GM21390 (cell line): ENCODE results near the gene MCM3AP.
A peak's percentile ranks its signal among the peaks of the same experiment; 100 is the strongest.

Experiments
- ATAC-seq: cut with Tn5 transposase; IDR thresholded peaks from one replicate; pipeline ENCODE4 v1.9.1; 2021; ENCODE audit not compliant: unreplicated experiment

MCM3AP gene

DNA sequence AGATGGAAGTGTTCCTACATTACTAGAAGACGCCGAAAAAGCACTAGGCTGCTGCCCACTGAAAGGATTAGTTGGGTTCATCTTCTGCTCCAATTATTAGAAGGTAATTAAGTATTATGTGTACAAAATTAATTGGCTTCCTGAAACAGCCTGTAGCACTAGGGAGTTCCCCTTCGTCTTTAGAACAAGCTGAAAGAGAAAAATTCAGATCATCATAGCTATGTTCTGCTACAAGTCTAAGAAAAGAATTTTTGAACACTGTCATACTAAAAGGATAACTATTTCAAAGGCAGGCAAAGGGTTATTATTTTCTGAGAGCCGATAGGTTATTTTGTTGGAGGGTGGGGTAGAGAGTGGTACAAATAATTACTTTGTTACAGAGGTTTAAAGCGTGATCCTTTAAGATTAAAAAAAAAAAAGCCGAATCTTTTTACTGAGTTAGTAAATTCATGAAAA is at the start of gene MCM3AP:
MCM3AP (minus strand) TSS at position 406 of the 456 bp plus-strand sequence; CDS start at position 81, 325 bp downstream.
- no peak for ATAC-seq

DNA sequence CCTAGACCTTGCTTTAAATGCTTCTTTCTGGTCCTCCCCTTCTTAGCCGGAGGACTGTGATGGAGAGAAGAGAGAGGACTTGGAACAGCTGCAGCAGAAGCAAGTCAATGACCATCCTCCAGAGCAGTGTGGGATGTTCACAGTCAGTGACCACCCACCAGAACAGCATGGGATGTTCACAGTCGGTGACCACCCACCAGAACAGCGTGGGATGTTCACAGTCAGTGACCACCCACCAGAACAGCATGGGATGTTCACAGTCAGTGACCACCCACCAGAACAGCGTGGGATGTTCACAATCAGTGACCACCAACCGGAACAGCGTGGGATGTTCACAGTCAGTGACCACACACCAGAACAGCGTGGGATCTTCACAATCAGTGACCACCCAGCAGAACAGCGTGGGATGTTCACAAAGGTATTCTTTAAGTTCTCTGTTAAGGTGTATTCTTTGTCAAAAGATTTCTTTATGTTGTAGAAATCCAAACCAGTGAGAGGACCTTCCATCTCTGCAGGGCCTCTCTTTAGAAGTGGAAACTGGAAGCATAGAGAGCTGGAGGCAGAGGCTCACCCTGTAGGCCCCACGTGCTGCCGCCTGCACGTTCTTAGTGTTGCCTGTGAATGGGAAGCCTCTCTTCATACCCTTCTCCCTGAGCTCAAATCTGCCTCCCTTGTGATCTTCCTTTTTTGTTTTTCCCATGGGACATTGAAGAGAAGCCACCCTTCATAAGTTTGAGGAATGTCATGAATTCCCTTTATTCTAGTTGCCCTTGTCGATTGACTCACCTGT is 49.1 kb upstream of the MCM3AP start:
- no peak for ATAC-seq

DNA sequence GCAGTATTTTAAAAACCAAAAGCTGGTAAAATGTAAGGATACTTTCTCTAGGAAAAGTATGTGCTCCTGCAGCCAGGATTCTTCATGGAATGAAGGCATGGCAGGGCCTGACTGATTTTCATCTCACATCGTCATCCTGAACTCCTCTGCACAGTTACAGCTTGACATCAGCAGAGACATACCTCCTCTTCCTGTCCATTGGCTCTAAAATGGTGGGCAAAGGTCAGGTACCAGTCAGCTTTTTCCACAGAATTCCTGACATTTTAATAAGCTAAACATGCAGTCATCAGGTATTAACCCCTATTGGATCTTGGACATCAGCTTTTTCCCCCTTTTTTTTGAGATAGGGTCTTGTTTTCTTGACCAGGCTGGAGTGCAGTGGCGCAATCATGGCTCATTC is 44.4 kb upstream of the MCM3AP start:
- ATAC-seq = no peak

DNA sequence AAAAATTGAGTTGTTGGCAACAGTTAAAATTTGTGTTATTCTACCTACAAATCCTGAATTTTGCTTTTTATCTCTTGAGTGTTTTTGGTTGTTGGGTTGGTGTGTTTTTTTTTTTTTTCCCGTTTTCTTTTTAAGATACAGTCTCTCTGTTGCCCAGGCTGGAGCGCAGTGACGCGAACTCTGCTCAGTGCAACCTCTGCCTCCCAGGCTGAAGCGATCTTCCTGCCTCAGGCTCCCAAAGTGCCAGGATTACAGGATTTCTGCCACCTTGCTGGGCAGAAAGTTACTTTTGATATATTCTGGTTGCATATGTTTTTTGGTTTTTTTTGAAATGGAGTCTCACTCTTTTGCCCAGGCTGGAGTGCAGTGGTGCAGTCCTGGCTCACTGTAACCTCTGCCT is 42.7 kb upstream of the MCM3AP start:
- ATAC-seq = no peak

DNA sequence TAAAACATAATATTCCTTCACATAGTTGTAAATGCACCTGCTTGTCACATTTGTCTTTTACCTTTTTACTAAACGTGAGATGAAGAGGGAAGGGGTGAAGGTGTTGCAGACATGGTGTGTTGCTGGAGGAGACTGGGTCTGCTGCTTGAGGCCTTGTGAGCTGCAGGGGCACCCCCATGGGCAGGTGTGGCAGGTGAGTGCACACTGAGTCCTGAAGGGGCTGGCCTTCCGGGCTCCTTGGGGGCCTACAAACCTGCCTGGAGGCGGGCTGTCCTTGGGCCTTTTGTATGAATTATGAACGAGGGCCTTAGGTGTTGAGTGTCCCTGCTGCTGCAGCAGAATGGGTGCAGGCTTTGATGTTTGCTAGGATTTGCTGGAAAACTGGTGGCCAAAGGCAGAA is 42.3 kb upstream of the MCM3AP start:
- no peak for ATAC-seq

DNA sequence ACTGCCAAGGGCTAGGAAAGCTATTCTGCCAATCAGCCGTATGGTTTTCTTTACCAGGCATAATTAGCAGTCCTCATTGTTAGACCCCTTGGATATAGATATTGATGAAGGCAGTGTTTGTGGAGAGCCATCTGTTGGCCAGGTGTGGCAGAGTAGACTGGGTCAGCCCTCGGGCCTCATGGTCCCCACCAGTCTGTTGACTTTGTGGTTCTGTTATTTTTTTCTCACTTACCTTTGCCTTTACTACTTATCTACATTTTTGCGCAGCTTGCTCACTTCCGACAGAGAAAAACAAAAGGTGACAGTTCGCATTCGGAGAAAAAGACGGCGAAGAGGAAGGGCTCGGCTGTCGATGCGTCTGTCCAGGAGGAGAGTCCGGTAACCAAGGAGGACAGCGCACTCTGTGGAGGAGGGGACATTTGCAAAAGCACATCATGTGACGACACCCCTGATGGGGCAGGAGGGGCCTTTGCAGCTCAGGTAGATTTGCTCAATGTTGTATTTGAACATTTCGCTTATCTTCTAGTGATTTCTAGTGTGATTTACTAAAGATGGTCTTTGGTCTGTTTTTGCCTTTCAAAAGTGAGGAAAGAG is 40.8 kb upstream of the MCM3AP start:
- ATAC-seq = no peak

DNA sequence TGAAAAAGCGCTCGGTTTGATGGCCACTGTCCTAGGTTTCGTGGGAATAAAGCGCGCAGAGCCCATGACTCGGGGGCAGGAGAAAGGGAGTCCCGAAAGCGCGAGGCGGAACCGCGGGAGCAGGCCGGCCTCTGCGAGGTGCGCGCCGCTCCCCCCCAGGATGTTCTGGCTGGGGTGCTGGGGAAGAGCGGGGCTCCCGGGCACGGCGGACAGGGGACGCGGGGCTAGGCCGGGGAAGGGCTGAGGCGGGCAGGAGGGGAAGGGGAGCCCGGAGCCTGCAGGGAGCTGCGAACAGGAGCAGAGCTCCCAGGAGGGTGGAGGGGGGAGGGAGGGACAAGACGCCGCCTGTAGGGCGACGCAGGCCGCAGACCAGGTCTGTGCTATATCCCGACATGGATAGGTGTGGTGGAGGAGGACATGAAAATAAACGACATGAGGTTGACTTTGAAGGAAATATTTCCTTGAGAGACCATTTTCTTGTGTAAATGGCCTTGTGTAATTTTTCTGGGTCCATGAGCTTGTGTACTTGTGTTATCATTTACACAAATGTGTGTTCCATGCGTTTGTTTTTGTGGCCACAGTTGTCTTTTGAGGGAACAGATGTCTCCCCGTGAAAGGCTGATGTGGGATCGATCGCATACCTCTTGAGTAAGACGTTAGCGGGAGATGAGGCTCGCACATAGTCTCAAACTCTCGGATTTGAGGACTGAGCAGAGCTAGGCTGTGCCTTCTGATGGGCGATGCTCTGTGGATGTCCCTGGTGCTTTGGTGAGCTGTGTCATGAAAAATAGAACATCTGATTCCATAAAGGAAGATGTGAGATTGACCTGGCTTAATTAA is 39.9 kb upstream of the MCM3AP start:
- ATAC-seq = no peak

DNA sequence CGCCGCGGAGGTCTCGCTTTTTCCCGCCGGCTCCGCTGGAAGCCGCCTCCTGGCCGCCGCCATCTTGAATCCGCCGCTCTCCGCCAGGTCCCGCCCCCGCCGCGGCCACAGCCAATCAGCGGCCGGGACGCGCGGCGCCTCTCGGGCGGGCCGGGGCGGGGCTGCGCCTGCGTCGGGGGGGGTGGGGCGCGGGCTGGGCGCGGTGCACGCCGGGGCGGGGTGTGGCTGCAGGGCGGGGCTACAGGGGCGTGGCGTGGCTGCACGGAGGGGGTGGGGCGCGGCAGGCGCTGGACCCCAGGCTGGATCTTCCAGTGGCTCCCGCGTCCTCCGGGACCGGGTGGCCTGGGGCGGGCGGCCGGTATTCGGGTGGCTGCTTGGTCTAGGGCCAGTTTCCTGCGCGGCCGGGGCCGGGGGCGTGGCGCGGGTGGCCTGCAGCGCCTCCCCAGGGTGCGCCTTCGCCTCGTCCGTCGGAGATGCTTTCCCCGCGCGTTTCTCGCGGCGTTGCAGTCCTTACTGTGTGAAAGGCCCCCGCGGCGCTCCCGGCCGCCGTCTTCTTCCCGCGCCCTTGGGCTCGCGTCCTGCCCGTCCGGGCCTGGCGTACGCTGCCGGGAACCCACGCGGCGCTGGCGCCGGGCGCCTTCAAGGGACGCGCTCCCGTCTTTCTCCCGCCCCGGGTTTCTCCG is 39.1 kb upstream of the MCM3AP start:
- peak; percentile 49 for ATAC-seq

DNA sequence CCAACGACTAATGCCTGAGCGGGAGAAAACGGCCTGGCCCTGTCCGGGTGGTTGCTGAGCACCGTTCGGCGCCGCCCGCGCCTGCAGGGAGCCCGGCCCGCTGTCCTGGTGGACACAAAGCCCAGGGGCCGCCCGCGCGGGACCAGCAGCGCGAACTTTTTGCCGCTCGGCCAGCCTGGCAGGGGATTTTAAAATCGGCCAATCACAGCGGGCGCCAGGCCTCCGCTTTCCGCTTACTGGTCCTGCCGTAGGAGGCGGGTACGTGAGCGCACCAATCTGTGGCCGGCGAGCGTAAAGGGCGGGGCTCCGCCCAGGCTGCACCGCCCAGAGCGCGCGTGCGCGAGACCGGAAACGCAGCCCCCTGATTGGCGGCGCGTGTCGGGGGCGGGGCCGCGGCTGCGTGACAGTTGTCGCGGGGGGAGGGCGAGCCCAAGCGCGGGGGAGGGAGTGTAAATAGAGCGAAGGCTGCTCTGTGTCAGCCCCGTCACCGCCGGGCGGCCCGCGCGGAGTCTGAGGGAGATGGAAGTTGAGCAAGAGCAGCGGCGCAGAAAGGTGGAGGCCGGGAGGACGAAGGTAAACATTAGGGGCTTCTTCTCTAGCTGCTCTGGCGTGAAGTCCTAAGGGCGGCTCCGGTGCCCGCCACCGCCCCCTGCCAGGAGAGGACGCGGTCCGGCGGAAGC is 38.4 kb upstream of the MCM3AP start, which contains the start of the genes C21orf58 and PCNT:
C21orf58 (minus strand) TSS at position 161 of the 680 bp plus-strand sequence. CDS start 1,132 bp downstream, outside the sequence.
PCNT (plus strand) TSS at position 447 of the 680 bp plus-strand sequence; CDS start at position 520, 73 bp downstream.
- peak; percentile 68 for ATAC-seq

DNA sequence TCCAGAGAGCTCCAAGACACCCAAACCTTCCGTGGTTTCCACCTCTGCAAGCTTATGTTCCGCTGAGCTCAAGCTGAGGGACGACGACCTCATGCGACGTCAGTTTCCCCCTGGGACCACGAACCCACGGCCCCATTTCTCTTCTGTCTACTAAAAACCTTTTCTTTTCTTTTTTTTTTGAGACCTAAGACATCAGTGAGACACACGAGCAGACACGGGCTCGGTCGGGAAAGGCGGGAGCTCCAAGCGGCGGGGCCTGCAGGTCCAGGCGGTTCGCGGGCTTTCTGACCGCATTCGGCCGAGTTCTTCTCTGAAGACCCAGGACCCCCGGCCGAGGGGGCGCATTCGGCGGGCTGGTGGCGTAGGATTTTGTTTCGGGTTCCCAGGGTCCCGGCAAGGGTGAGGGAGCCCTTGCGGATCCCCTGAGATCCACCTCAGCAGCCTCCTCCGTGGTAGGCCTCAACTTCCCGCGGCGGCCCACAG is 37.9 kb upstream of the MCM3AP start:
- peak; percentile 15 for ATAC-seq

DNA sequence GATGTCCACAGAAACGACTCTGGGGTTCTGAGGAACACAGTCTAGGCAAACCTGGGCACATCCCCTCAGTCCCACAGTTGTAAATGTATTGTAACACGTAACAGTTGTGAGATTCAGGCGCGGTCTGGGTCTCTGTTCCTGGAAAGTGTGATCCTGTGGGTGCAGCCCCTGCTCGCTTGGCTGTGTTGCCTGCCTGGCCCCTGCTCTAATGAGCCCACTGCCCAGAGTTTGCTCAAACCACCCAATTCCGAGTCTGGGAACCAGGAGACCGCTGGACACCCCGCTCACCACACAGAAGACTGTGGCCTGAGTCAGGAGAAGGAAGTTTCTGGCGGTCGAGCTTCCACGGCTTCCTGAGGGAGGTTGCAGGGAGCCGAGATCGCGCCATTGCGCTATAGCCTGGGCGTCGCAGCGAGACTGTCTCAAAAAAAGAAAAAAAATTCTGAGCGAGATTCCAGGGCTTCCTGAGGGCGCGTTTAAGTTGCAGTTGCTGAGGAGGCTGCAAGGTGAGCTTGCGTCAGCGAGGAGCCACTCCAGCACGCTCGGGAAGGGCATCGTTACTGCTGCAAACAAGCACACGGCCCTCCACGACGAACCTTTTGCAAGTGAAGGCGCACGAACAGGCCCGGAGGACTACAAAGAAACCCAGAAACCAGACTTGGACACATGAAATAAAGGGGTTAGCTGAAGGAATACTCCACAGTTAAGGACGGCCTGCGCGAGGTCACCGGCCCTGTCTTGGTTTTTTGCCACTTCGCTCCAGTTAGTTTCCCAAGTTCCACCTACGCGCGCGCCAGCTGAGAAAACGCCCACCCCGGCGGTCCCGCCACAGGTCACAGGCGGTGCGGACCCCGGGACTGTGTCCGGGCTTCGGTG is 37.2 kb upstream of the MCM3AP start:
- ATAC-seq = no peak

DNA sequence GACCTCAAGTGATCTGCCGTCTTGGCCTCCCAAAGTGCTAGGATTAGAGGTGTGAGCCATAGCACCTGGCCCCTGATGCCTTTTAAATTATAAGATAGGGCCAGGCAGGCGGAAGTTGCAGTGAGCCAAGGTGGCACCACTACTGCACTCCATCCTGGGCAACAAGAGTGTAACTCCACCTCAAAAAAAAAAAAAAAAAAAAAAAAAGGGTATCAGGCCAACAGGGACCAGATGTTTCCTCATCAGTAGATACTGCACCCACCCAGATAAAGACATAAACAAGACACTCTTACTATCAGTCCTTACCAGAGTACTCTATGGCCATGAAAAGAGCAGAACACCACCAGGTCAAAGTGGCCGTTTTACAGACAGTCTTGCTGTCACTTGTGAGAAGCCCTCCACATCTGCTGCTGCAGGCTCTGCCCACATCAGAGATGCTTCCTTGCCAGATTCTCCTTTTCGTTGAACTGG is 35.0 kb upstream of the MCM3AP start:
- no peak for ATAC-seq

DNA sequence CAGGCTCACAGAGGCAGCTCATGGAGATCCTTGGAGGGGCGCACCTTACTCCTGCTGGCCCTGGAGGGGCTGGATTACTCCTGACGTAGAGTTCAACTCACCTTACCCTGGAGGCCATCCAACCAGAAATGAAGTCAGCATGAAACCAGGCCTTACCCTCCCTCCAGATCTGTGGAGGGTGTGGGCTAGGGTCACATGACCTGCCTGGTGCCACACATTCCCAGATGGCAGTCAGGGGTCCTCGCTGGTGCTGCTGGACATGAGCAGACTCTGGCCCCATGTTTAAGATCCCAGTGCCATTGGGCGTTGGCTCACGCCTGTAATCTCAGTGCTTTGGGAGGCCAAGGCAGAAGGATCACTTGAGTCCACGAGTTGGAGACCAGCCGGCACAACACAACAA is 33.8 kb upstream of the MCM3AP start:
- ATAC-seq = no peak

DNA sequence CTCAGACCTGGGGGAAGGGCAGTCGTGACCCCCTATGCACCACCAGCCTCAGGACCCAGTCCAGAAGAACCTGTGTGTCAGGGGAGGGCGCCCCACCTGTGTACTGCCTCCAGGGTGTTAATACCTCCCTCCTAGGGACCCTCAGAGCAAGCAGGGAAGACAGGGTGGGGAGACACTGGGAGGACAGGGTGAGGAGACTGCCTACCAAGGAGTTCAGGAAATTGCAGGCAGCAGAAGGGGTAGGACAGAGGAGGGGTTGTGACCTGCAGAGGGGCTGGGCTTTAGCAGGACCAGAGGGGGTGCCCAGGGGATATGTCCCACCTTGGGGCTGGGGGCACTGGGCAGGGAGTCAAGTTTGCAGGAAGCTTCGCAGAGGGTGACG is 33.0 kb upstream of the MCM3AP start:
- no peak for ATAC-seq

DNA sequence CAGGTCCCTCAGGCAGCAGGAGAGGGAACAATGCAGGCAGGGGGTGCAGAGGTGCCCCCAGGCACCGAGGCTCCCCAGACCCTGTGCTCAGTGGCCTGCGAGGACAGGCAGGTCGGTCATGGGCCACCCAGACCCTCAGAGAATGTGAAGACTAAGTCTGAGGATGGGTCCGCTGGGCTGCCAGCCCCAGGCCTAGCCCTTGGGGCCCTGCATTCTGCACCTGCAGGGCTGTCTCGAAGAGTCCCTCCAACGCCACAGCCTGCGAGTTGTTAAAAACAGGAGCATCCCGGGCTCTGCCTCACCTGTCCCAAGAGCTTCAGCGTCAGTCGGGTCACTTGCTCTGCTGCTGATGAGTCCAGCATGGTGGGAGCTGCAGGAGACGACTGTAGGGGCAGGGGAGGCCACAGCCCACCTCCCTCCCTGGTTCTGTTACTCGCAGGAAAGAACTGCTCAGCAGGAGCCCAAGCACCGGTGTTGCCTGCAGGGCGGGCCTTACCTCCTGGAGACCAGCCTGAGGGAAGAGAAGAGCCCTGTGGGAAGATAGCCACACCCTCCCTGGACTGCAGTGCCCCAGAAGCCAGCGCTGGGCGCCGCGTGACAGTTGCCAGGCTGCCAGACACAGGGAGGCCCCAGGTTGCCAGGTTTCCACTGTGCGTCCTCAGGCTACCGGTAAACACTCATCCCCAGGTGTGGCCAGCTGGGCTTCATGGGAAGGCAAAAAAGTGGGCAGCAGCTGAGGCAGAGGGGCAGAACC is 32.5 kb upstream of the MCM3AP start:
- ATAC-seq = no peak

DNA sequence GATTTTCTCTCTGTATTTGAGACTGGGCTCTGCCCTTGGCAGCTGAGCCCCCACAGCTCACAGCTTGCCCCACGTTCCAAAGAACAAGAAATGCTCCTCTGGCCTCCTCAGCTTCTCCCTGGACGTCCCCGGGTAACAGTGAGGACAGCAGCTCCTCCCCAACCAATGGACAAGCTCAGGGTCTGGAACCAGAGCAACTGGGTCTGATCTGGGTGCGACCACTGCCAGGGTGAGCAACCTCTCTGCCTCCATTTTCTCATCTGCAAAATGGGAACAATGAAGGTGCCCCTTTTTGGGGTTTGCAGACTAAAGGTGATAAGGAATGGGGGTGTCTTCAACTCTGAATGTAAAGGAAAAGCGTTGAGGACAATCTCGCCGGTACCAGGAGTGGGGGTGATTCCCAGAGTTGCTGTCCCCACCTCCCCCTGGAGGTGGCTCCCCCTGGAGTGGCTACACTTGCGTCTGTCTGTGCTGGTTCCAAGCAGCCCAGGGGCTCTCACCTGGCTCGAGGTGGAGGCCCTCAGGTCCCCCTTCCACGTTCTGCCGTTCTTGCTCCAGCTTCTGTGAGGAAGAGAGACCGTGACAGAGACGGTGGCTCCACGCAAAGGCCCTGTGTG is 31.4 kb upstream of the MCM3AP start:
- ATAC-seq = no peak

DNA sequence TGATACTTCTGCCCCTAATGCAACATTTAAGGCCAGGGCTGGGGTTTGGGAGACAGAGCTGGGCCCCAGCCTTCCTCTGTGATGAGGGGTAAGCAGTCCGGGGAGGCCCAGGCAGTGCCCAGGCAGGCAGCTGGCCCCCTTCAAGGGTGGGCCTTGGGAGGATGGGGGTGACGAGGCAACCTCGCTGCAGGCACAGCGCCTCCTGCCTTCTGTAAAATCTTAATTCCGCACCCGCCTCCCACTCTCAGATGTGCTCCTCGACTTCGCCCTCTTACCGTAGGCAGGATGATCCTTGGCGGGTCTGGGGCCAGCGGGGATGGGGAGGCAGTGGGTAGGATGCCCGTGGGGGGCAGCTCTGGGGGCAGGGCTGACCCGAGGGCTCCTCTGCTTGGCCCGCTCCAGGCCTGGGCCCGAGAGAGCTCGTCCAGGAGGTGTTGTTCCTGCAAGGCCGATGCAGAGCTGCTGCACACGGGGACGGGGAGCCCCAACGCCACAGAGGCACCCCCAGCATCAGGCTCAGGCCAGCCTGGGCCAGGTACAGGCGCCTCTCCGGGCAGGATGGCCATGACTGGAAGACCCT is 29.1 kb upstream of the MCM3AP start:
- no peak for ATAC-seq

DNA sequence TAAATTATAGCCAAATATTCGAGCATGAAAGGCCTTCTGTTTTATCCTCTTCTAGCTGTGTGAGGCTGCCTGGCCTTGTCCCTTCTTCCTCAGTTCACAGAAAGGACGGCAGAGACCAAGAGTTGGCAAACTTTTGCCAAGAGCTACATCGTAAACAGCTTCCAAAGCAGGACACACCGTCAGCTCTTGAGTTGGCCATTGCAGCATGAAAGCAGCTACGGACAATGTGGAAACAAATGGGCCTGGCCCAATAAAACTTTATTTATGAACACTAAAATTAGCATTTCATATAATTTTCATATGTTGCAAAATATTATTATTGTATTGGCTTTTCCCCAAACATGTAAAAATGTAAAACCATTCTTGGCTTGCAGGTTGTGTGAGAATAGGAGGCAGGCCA is 27.5 kb upstream of the MCM3AP start:
- no peak for ATAC-seq
